ENCODE results near the gene B4GALT7.

The B4GALT7 gene

DNA sequence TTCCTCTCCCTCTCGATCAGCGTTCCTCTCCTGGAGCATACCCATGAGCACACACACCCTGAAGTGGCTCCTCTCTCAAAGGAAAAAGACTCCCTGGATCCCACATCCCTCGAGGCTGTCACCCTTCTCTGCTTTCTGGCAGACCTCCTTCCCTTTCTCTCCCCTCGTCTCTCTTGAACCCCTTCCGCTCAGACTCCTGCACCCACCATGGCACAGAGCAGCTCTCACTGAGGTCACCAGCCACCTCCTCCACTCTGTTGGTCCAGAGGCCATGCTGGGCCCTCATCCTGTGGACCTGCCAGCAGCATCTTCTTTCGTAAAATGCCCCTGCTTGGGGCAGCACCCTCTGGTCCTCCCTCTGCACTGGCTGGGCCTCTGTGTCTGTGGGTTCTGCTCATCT, 5.7 kb downstream of the B4GALT7 start:
- no peak overlapping the region for H2AFZ ChIP-seq (ENCODE audit: low read depth, low read length, severe bottlenecking)
- H3K27me3 ChIP-seq (ENCODE audit: low read length): no peaks in the 10 kb centered on the region
- H3K27ac ChIP-seq (ENCODE audit: low read depth, low read length): no peak overlapping the region
- 0 out of 2 replicates have a peak, but pooled peaks cover 3% of the 10 kb centered on the region for H3K79me2 ChIP-seq (ENCODE audit: insufficient read depth, low read length)
- H3K9me2 ChIP-seq (replicated peaks; ENCODE audit: insufficient read depth, low read length): no peaks in the 10 kb centered on the region
- H3K9ac ChIP-seq (ENCODE audit: low read length): no peak overlapping the region
- H3K36me3 ChIP-seq (ENCODE audit: low read length): no peaks in the 10 kb centered on the region
- TF ChIP-seq, protein P1, sequence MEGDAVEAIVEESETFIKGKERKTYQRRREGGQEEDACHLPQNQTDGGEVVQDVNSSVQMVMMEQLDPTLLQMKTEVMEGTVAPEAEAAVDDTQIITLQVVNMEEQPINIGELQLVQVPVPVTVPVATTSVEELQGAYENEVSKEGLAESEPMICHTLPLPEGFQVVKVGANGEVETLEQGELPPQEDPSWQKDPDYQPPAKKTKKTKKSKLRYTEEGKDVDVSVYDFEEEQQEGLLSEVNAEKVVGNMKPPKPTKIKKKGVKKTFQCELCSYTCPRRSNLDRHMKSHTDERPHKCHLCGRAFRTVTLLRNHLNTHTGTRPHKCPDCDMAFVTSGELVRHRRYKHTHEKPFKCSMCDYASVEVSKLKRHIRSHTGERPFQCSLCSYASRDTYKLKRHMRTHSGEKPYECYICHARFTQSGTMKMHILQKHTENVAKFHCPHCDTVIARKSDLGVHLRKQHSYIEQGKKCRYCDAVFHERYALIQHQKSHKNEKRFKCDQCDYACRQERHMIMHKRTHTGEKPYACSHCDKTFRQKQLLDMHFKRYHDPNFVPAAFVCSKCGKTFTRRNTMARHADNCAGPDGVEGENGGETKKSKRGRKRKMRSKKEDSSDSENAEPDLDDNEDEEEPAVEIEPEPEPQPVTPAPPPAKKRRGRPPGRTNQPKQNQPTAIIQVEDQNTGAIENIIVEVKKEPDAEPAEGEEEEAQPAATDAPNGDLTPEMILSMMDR (IDR thresholded peaks at IDR 0.05; ENCODE audit: insufficient read depth, low read length, poor library complexity, severe bottlenecking): no peak
- no peak for TF ChIP-seq EZH2phosphoT487 (conservative IDR thresholded peaks at IDR 0.05; ENCODE audit: low read length)
- H3K9me3 ChIP-seq (ENCODE audit: insufficient read depth, low read length): no peaks in the 10 kb centered on the region
- no peaks in the 10 kb centered on the region for H3F3A ChIP-seq (ENCODE audit: insufficient read depth)
- H4K20me1 ChIP-seq (ENCODE audit: low read depth, low read length): no peaks in the 10 kb centered on the region
- H3K4me3 ChIP-seq (ENCODE audit: insufficient read depth, low read length, poor library complexity, severe bottlenecking): no peak overlapping the region
- H3K4me2 ChIP-seq (ENCODE audit: low read depth, low read length, poor library complexity, severe bottlenecking): no peak overlapping the region

DNA sequence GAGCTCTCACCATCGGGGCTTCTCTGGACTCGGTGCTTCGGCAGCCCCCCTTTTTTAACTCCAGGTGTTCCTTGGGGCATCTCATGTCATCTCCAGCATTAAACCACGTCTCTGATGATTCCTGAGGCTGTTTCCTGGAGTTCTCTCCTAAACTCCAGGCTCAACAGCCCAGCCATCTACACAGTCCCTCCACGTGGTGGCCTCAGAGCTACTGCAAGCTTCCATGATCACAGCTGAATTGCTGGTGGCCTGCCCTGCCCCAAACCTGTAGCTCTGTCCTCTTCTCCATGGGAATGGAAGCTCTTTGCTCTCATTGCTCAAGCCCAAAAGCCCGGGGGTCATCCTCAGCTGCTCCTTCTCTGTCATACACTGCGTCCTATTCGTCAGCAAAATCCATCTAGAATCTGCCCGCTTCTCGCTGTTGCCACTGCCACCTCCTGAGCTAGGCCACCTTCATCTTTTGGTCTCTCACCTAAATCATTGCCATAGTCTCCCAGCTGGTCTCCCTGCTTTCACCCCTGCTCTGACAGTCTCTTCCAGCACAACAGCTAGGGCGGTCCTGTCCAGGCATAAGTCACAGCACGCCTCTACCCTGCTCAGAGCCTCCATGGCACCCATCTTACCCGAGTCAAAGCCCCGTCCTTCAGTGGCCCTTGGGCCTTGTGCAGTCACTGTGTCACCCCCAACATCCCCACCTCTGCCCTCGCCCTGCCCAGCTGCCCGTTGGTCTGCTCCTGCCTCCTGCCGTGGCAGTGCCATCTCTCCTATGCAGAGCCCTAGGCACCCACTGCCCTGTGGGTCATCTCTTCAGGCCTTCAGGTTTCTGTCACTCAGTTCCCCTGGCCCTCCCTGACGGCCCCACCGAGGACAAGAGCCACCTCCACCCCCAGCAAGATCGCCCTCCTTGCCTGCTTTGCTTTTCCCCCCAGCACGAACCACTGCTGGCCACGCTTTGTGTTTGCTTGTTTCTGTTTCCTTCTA, 6.4 kb downstream of the B4GALT7 start:
- no peaks in the 10 kb centered on the region for H3K27me3 ChIP-seq (ENCODE audit: low read length)
- H4K20me1 ChIP-seq (ENCODE audit: low read depth, low read length): no peaks in the 10 kb centered on the region
- no peaks in the 10 kb centered on the region for H3F3A ChIP-seq (ENCODE audit: insufficient read depth)
- no peaks in the 10 kb centered on the region for H3K79me2 ChIP-seq (ENCODE audit: insufficient read depth, low read length)
- no peak overlapping the region for H3K4me2 ChIP-seq (ENCODE audit: low read depth, low read length, poor library complexity, severe bottlenecking)
- H3K27ac ChIP-seq (ENCODE audit: low read depth, low read length): no peak overlapping the region
- no peak overlapping the region for H3K9ac ChIP-seq (ENCODE audit: low read length)
- H3K9me3 ChIP-seq (ENCODE audit: insufficient read depth, low read length): no peaks in the 10 kb centered on the region
- H3K36me3 ChIP-seq (ENCODE audit: low read length): no peaks in the 10 kb centered on the region
- no peak for TF ChIP-seq EZH2phosphoT487 (conservative IDR thresholded peaks at IDR 0.05; ENCODE audit: low read length)
- TF ChIP-seq, protein P1 (IDR thresholded peaks at IDR 0.05; ENCODE audit: insufficient read depth, low read length, poor library complexity, severe bottlenecking): no peak
- no peak overlapping the region for H2AFZ ChIP-seq (ENCODE audit: low read depth, low read length, severe bottlenecking)
- H3K4me3 ChIP-seq (ENCODE audit: insufficient read depth, low read length, poor library complexity, severe bottlenecking): no peak overlapping the region
- H3K9me2 ChIP-seq (replicated peaks; ENCODE audit: insufficient read depth, low read length): no peaks in the 10 kb centered on the region

DNA sequence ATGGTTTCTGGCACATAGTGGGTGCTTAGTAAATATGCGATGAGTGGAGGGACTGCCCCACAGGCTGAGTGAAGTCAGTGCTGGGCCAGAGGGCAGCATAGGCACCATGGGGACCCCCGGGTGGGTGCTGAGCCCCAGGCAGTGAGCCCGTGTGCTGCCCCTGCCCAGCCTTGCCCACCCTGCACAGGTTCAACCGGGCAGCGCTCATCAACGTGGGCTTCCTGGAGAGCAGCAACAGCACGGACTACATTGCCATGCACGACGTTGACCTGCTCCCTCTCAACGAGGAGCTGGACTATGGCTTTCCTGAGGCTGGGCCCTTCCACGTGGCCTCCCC, 7.2 kb downstream of the B4GALT7 start:
- H3K4me2 ChIP-seq (ENCODE audit: low read depth, low read length, poor library complexity, severe bottlenecking): no peak overlapping the region
- no peak overlapping the region for H2AFZ ChIP-seq (ENCODE audit: low read depth, low read length, severe bottlenecking)
- H3K27ac ChIP-seq (ENCODE audit: low read depth, low read length): no peak overlapping the region
- H3K36me3 ChIP-seq (ENCODE audit: low read length): no peaks in the 10 kb centered on the region
- H4K20me1 ChIP-seq (ENCODE audit: low read depth, low read length): no peaks in the 10 kb centered on the region
- no peak overlapping the region for H3K4me3 ChIP-seq (ENCODE audit: insufficient read depth, low read length, poor library complexity, severe bottlenecking)
- H3K79me2 ChIP-seq (ENCODE audit: insufficient read depth, low read length): no peaks in the 10 kb centered on the region
- TF ChIP-seq, protein P1 (IDR thresholded peaks at IDR 0.05; ENCODE audit: insufficient read depth, low read length, poor library complexity, severe bottlenecking): no peak
- no peak for TF ChIP-seq EZH2phosphoT487 (conservative IDR thresholded peaks at IDR 0.05; ENCODE audit: low read length)
- H3K9me3 ChIP-seq (ENCODE audit: insufficient read depth, low read length): no peaks in the 10 kb centered on the region
- H3K27me3 ChIP-seq (ENCODE audit: low read length): no peaks in the 10 kb centered on the region
- H3K9ac ChIP-seq (ENCODE audit: low read length): no peak overlapping the region
- H3K9me2 ChIP-seq (replicated peaks; ENCODE audit: insufficient read depth, low read length): no peaks in the 10 kb centered on the region
- H3F3A ChIP-seq (ENCODE audit: insufficient read depth): no peaks in the 10 kb centered on the region
